Activated CD4-positive, alpha-beta memory T cell treated with anti-CD3 and anti-CD28 coated beads for 36 hours (primary cell): ENCODE results near the gene SVEP1. TPM values are rescaled to one million over a fixed set of nuclear protein-coding genes. Genes with fewer than 3 reads are reported as not detected.
A peak's percentile ranks its signal among the peaks of the same experiment; 100 is the strongest.
"Not testable (repeated sequence)": the region's sequence is repeated elsewhere in the genome, so short reads cannot be mapped to it uniquely, and the experiment has no call there.

Experiments used
- CTCF ChIA-PET: fragments of 350-600 bp; sonication (Branson Sonifier 250); formaldehyde crosslinking; loops from one replicate; lab custom pipeline; 2021; ENCODE audit warnings: antibody characterized with exemption, inconsistent platforms; lab: Charles Lee
- POLR2A ChIA-PET: fragments of 350-600 bp; sonication (Branson Sonifier 250); formaldehyde crosslinking; loops from one replicate; lab custom pipeline; 2021; ENCODE audit warnings: antibody characterized with exemption; lab: Charles Lee
- DNase-seq: peaks from one replicate; pipeline ENCODE4 v3.0.0-alpha.2; 2020
- H3K27ac Mint-ChIP-seq: one replicate; pipeline ENCODE4 v1.8.0; 2021; ENCODE audit warnings: mixed read lengths
- H3K27me3 Mint-ChIP-seq: one replicate; pipeline ENCODE4 v1.8.0; 2021; ENCODE audit warnings: mixed read lengths
- H3K36me3 Mint-ChIP-seq: one replicate; pipeline ENCODE4 v1.8.0; 2021; ENCODE audit warnings: mixed read lengths
- H3K4me1 Mint-ChIP-seq: one replicate; pipeline ENCODE4 v1.8.0; 2021; ENCODE audit warnings: low read depth, mixed read lengths
- H3K4me3 Mint-ChIP-seq: one replicate; pipeline ENCODE4 v1.8.0; 2021; ENCODE audit warnings: mild to moderate bottlenecking, mixed read lengths
- H3K9me3 Mint-ChIP-seq: one replicate; pipeline ENCODE4 v1.8.0; 2021; ENCODE audit warnings: mixed read lengths
- intact Hi-C: fragments of 100-400 bp; cut with micrococcal nuclease; formaldehyde crosslinking; loops from one replicate; pipeline ENCODE4 v1.15.1; 2023
- total RNA-seq, 2 experiments: library from RNA; stranded (reverse); gene quantifications; one replicate each; pipeline ENCODE4 v1.2.3, GENCODE V29; 2021

SVEP1 gene
- not detected for total RNA-seq

DNA sequence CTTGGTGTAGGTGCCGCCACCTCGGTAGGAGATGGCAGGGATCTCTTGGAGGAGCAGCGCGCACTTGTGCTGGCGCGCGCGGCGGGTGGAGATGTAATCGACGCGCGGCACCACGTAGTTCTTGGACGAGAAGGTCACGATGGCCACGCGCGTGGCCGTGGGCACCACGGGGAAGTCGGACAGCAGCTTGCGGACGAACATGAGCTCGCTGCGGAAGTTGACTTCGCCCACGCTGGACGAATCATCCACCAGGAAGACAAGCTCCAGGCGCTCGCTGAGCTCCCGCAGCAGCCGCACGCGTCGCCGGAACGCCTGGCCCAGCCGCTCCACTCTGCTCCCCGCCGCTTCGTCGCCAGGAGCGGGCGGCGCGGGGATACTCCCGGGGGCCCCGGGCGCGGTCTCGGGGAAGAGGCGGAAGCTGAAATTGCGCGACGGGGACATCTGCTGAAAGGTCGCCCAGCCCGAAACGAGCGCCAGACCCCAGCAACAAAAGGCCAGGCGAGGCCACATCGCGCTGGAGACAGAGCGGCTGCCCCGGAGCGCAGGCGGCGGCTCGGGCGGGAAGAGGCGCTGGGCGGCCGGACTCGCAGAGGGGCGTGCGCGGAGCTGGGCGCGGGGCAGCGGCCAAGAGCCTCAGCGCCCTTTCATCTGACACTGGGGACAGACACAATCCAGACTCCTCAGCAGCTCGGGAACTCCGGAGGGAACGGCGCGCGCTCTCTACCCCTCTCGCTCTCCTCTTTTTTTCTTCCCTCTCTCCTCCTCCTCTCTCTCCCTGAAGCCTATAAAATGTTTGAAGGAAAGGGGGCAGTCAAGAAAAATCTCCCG, at the start of gene SVEP1:
Gene SVEP1, minus strand, starts transcription at position 708 of the 828 bp plus-strand sequence. Its CDS starts 198 bp downstream, at position 510.
- no peak for DNase-seq
- CTCF ChIA-PET, result no interaction called here
- Mint-ChIP-seq H3K27ac (no peak within 1 kb of the TSS), H3K36me3 (no peaks in the 10 kb centered on the region), H3K27me3 (peaks cover 30% of the 10 kb centered on the region), H3K9me3 (no peaks in the 10 kb centered on the region), H3K4me3 (no peak within 1 kb of the TSS), H3K4me1 (peaks cover 2% of the 10 kb centered on the region)
- POLR2A ChIA-PET, result no interaction called here
- intact Hi-C loops, result no loop called here

DNA sequence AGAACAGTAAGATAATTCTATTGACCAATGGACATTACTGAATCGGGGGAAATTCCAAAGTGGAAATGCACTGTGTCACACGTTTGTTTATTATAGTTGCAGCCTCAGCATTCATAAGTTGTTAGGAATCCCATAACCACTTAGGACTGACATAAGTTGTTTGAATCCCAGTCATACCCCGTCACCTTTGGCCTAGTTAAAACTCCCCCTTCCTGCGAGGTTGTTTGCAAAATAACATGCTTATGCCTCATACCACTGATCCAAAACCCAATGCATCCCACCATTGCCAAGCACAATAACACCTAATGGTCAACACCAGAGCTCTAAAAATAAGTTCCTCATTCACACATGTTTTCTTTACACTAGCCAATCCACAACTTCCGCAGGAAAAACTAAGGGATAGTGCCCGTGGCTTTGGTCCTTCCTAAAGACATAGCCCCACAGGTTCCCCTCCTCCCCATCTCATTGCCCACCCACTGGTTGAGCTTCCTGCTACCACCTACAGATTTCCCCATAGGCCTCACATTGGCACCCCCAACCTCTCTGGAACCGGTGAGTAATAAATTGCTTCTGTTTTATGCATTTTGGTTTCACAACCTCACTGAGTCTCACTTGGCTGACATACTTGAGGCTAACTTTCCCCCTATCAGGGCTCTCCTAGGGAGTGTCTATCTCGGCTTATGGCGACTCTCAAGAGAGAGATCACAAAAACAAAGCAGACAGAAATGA, 46.7 kb upstream of the SVEP1 start:
- peaks cover 11% of the 10 kb centered on the region for H3K4me1 Mint-ChIP-seq
- intact Hi-C loops, result loop anchor here (2.0 to 10.0 kb wide), 4 partner anchors 369 to 1209 kb away; partner anchors contain the start of gene TXN
- peak; percentile 48 for DNase-seq
- ChIA-PET CTCF (interaction anchor here (1.5 kb wide), 1 partner anchor 442 kb away, joined by 7 read pairs; no protein-coding TSS in a partner anchor), POLR2A (interaction anchor here (0.6 kb wide), 1 partner anchor 798 kb away, joined by 4 read pairs; no protein-coding TSS in a partner anchor)
- no peaks in the 10 kb centered on the region for H3K9me3 Mint-ChIP-seq
- no peaks in the 10 kb centered on the region for H3K27me3 Mint-ChIP-seq
- no peaks in the 10 kb centered on the region for H3K36me3 Mint-ChIP-seq
- no peak overlapping the region for H3K4me3 Mint-ChIP-seq
- no peak overlapping the region for H3K27ac Mint-ChIP-seq

DNA sequence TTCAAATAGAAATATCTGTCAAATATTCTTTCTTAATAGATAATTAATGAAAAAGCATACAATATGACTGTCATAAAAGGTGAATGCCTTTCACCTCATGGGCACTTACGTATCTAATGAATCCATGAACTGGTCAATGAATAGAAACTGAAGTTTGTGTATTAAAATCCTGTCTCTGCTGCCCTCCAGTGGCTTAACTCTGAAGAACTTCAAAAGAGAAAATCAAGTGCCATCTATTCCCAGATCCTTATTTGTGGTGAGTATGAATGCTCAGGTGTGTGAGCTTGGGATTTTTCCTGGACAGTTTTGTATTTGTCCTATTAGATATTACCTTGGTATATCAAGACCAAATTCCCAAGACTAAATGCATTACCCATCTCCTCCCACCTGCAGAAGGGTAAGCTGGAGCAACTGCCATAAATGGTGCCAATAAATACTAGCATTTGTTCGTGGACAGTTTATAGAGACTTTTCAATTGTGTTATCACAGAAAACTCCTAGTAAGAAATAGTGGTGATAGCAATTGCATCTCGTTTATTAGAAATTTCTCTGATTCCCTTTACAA, 44.0 kb upstream of the SVEP1 start:
- intact Hi-C loops, result loop anchor here (1.0 to 10.0 kb wide), 4 partner anchors 171 to 1049 kb away; no protein-coding TSS in a partner anchor
- CTCF ChIA-PET, result interaction anchor here (0.6 to 2.1 kb wide), 10 partner anchors 54 to 675 kb away, joined by 3 to 33 read pairs (median 3); no protein-coding TSS in a partner anchor
- no peak for DNase-seq
- Mint-ChIP-seq H3K9me3 (no peaks in the 10 kb centered on the region), H3K27ac (no peak overlapping the region), H3K4me1 (peaks cover 11% of the 10 kb centered on the region), H3K4me3 (no peak overlapping the region), H3K27me3 (no peaks in the 10 kb centered on the region), H3K36me3 (no peaks in the 10 kb centered on the region)
- POLR2A ChIA-PET, result no interaction called here

DNA sequence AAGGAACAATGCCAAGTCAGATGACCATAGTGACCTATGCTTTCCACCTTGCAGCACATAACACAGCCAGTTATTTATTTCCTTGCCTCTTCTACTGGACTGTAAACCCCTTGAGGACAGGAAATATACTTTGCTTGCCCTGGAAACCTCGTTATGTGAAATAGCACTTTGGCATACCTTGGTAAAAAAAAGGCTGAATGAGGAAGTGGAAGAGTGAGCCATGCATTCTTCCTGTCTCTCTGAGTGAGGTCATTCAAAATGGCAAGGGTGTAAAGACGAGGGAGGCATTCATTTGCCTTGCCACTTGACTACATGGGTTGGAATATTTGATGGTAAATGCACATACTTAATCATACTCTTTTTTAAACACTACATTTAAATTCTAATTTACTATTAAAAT, 42.8 kb upstream of the SVEP1 start:
- peaks cover 11% of the 10 kb centered on the region for H3K4me1 Mint-ChIP-seq
- no peaks in the 10 kb centered on the region for H3K27me3 Mint-ChIP-seq
- no peak for DNase-seq
- no peaks in the 10 kb centered on the region for H3K36me3 Mint-ChIP-seq
- H3K9me3 Mint-ChIP-seq, result no peaks in the 10 kb centered on the region
- no peak overlapping the region for H3K27ac Mint-ChIP-seq
- no peak overlapping the region for H3K4me3 Mint-ChIP-seq
- intact Hi-C loops, result loop anchor here (5.0 to 10.0 kb wide), 2 partner anchors 195 to 1048 kb away; no protein-coding TSS in a partner anchor
- ChIA-PET POLR2A (no interaction called here), CTCF (interaction anchor here (2.1 kb wide), 2 partner anchors 438 to 442 kb away, joined by 10 to 33 read pairs; no protein-coding TSS in a partner anchor)

DNA sequence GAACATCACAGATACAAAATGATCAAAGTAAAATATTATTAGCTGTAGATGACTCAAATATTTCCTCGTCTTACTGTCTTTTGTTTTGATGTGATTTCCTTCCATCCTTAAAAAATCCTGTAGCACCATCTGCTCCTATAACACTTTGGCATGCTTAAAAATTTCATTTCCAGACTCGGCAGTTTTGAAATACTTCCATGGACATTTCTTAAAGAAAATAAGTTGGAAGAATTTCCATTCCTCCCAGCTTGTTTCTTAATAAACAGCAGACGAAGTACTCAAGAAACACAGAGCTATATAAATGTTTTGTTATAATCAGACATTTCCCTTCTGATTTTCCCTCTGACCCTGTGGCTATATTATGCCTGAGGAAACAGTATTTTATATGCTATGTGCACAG, 41.2 kb upstream of the SVEP1 start:
- Mint-ChIP-seq H3K36me3 (no peaks in the 10 kb centered on the region), H3K27me3 (no peaks in the 10 kb centered on the region), H3K4me3 (no peak overlapping the region), H3K27ac (no peak overlapping the region), H3K4me1 (no peaks in the 10 kb centered on the region), H3K9me3 (no peaks in the 10 kb centered on the region)
- no peak for DNase-seq
- intact Hi-C loops, result loop anchor here (5.0 to 10.0 kb wide), 2 partner anchors 193 to 1046 kb away; no protein-coding TSS in a partner anchor
- ChIA-PET POLR2A (no interaction called here), CTCF (no interaction called here)

DNA sequence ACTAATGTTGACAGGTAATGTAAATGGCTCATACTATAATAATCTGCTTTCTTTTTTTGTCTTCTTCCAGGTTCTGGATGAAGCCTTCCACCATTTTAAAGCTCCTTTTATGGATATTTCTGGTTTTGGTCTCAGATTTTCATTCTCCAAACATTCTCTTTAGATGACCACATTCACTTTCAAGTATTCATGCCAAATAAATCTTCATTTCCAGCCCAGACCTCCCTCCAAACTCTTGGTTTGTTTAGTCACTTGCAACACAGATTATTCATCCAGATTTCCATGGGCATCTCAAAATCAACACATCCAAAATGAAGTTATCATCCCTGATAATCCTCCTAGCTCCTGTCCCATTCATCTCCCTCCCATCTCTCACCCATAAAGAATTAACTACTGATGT, 40.3 kb upstream of the SVEP1 start:
- Mint-ChIP-seq H3K27ac (no peak overlapping the region), H3K27me3 (no peaks in the 10 kb centered on the region), H3K36me3 (no peaks in the 10 kb centered on the region), H3K4me1 (no peaks in the 10 kb centered on the region), H3K9me3 (no peaks in the 10 kb centered on the region), H3K4me3 (no peak overlapping the region)
- POLR2A ChIA-PET, result no interaction called here
- intact Hi-C loops, result loop anchor here (5.0 to 10.0 kb wide), 2 partner anchors 193 to 1045 kb away; no protein-coding TSS in a partner anchor
- CTCF ChIA-PET, result no interaction called here
- DNase-seq, result no peak

DNA sequence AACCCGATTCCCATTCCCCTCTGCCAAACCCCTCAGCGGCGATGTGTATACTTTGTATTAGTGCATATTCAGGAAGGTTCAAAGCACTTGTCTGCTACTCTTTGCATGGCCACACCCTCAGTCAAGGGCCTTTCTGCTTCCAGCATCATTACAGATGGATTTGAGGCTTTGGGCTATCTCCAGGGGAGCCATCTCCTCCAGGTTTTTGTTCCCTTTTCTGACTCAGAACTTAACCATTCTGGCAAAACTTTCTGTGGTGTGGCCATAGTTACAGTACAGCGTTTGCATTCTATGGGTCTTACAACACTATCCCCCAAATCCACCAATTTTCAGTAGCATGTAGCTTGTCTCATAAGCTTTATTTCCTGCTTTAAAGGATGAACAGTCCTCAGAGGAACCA, 36.0 kb upstream of the SVEP1 start:
- H3K36me3 Mint-ChIP-seq, result no peaks in the 10 kb centered on the region
- ChIA-PET CTCF (no interaction called here), POLR2A (no interaction called here)
- intact Hi-C loops, result no loop called here
- no peaks in the 10 kb centered on the region for H3K27me3 Mint-ChIP-seq
- no peak overlapping the region for H3K27ac Mint-ChIP-seq
- DNase-seq, result no peak
- H3K9me3 Mint-ChIP-seq, result no peaks in the 10 kb centered on the region
- H3K4me3 Mint-ChIP-seq, result no peak overlapping the region
- H3K4me1 Mint-ChIP-seq, result no peaks in the 10 kb centered on the region

DNA sequence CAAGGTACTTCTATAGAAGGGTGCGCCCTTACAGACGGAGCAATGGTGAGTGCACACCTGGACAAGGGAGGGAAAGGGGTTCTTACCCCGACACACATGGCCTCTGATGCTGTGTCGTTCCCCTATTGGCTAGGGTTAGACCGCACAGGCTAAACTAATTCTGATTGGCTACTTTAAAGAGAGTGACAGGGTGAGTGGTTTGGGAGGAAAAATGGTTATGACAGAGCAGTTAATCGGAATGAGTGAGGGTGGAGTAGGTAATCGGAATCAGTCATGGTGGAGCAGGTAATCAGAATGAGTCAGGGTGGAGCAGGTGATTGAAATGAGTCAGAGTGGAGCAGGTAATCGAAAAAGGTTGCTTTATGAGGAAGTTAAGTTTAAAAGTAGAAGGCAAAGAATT, 35.0 kb upstream of the SVEP1 start:
- H3K9me3 Mint-ChIP-seq, H3K27ac Mint-ChIP-seq, H3K4me3 Mint-ChIP-seq, CTCF ChIA-PET, POLR2A ChIA-PET, H3K27me3 Mint-ChIP-seq, DNase-seq, H3K36me3 Mint-ChIP-seq, intact Hi-C loops, H3K4me1 Mint-ChIP-seq: not testable (repeated sequence)

DNA sequence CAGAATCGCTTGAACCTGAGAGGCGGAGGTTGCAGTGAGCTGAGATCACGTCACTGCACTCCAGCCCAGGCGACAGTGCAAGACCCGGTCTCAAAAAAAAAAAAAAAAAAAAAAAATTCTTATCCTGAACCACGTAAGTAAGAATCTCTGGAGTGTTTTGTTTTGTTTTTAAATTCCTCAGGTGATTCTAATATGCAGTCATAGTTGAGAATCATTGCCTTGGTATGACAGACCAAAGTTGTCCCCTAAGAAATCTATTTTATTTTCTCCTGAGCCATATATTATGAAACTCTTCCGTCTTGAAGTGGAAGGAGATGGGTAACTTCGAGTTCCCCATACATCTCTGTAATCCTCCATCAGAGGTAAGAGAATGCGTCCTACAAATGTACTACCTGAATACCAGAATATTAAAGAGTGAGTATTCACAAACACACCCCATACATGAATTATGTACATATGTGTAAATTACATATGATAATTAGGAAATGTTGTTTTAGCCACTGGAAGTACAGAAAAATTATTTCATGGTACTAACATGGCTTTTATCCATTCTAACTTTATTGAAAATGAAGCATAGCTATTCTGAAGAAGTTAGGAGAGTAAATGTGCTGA, 26.7 kb upstream of the SVEP1 start:
- DNase-seq, result no peak
- CTCF ChIA-PET, result no interaction called here
- no peaks in the 10 kb centered on the region for H3K36me3 Mint-ChIP-seq
- H3K4me3 Mint-ChIP-seq, result no peak overlapping the region
- peaks cover 2% of the 10 kb centered on the region for H3K27me3 Mint-ChIP-seq
- no peaks in the 10 kb centered on the region for H3K4me1 Mint-ChIP-seq
- no peak overlapping the region for H3K27ac Mint-ChIP-seq
- intact Hi-C loops, result no loop called here
- peaks cover 2% of the 10 kb centered on the region for H3K9me3 Mint-ChIP-seq
- POLR2A ChIA-PET, result no interaction called here

DNA sequence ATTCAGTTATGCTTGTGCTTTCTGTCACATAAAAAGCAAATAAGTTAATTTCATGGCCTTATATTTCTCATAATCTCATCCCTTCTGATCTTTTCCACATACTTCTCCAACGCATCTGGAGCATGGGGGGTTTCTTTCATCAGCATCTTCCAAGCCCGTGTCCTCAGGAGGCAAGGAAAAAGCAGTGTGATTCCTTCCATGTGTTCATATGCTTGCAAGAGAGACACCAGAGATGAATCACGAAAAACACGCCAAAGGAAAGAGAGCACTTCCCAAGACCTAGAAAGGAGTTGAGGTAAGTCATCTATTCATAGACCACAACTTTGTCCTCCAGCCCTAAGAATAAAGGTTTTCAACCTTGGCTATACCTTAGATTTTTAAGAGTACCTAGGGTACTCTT, 26.0 kb upstream of the SVEP1 start:
- Mint-ChIP-seq H3K27ac (no peak overlapping the region), H3K4me1 (no peaks in the 10 kb centered on the region), H3K36me3 (no peaks in the 10 kb centered on the region), H3K27me3 (peaks cover 2% of the 10 kb centered on the region), H3K4me3 (no peak overlapping the region), H3K9me3 (peaks cover 2% of the 10 kb centered on the region)
- ChIA-PET CTCF (no interaction called here), POLR2A (no interaction called here)
- intact Hi-C loops, result no loop called here
- no peak for DNase-seq

DNA sequence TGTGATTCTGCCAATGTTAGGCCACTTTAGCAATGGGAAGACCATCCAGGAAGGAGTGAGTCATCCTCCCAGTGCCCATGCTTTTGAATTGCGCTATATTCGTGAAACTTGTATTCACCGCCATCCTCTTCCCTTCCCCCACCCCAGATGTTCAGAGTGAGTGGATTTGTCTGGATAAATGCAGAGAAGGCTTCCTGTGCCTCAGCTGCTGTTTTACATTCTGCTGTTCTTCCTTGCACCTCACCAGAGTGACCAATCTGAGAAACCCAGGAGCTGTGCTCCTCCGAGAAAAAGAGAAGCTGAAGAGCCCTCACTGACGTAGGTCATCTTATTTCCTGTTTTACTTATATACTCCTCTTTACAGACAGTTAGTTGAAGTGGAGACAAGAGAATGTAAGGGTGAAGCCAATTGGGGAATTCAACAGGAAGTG, 24.6 kb upstream of the SVEP1 start:
- Mint-ChIP-seq H3K27me3 (peaks cover 2% of the 10 kb centered on the region), H3K4me1 (no peaks in the 10 kb centered on the region), H3K4me3 (no peak overlapping the region), H3K36me3 (no peaks in the 10 kb centered on the region), H3K27ac (no peak overlapping the region), H3K9me3 (peaks cover 2% of the 10 kb centered on the region)
- intact Hi-C loops, result no loop called here
- no peak for DNase-seq
- ChIA-PET CTCF (no interaction called here), POLR2A (no interaction called here)
